Sigmoid colon (tissue), 7 donors: ENCODE data around the gene IL23R. TPM values are rescaled to one million over a fixed set of nuclear protein-coding genes. Genes with fewer than 3 reads are reported as not detected.
"Not testable (repeated sequence)": the region's sequence is repeated elsewhere in the genome, so short reads cannot be mapped to it uniquely, and the experiment has no call there.

ENCODE experiments used
- DNase-seq: peaks from one replicate; pipeline ENCODE4 v3.0.0-alpha.2; 2019
- H3K27ac ChIP-seq, 4 donors: fragments of 200-600 bp; sonication (generic); one replicate each; pipeline ENCODE4 v1.5.1; 2016 to 2019; ENCODE audit warnings: mild to moderate bottlenecking in 1 of 4
- H3K27me3 ChIP-seq, 3 donors: fragments of 200-600 bp; sonication (generic); one replicate each; pipeline ENCODE4 v1.5.1; 2019; ENCODE audit warnings: mild to moderate bottlenecking in 1 of 3
- H3K36me3 ChIP-seq, 4 donors: fragments of 200-600 bp; sonication (generic); one replicate each; pipeline ENCODE4 v1.5.1; 2016 to 2019
- H3K4me1 ChIP-seq, 4 donors: fragments of 200-600 bp; sonication (generic); one replicate each; pipeline ENCODE4 v1.5.1; 2017 to 2019
- H3K4me3 ChIP-seq, 4 donors: fragments of 200-600 bp; sonication (generic); one replicate each; pipeline ENCODE4 v1.5.1; 2017 to 2019; ENCODE audit warnings: mild to moderate bottlenecking in 2 of 4, moderate library complexity in 1 of 4
- H3K9me3 ChIP-seq, 4 donors: fragments of 200-600 bp in 3 of 4; sonication (generic) in 3 of 4; one replicate each; pipeline versions ENCODE4 v1.5.1 to v1.6.1; 2013 to 2019
- EP300 ChIP-seq, 4 donors: sonication (generic); formaldehyde crosslinking; IDR thresholded peaks; one replicate each; pipeline ENCODE4 v1.6.1; 2017; ENCODE audit warnings: antibody characterized with exemption in 4 of 4
- POLR2A ChIP-seq, 2 donors: fragments of 450-650 bp; IDR thresholded peaks; one replicate each; pipeline ENCODE4 v1.6.1; 2016; ENCODE audit warnings: antibody characterized with exemption in 2 of 2, mild to moderate bottlenecking in 2 of 2, moderate library complexity in 2 of 2
- POLR2AphosphoS5 ChIP-seq, 4 donors: sonication (generic); formaldehyde crosslinking; IDR thresholded peaks; one replicate each; pipeline ENCODE4 v1.6.1; 2017; ENCODE audit warnings: antibody characterized with exemption in 4 of 4
- WGBS, 2 donors: extraction: QIAGEN DNeasy Blood & Tissue Kit; methylation state at CpG; one replicate each; pipeline ENCODE4 v1.1.7; 2013; 5-methylcytosine and 5-hydroxymethylcytosine counted together
- intact Hi-C: fragments of 100-400 bp; cut with DNase I; formaldehyde crosslinking; loops from one replicate; pipeline ENCODE4 v1.15.1; 2023
- polyA plus RNA-seq, 3 donors: library from polyadenylated mRNA; stranded (reverse); fragments of 200-250 nt; gene quantifications; one replicate each; pipeline ENCODE4 v1.2.3, GENCODE V29; 2013
- total RNA-seq, 4 donors: library from RNA; depleted of rRNA; stranded (reverse); fragments of >200 nt; gene quantifications; one replicate each; pipeline ENCODE4 v1.1.0, GENCODE V29; 2016
- TF ChIP-seq, protein P1 (sequence below), 4 experiments: fragments of 450-650 bp in 3 of 4; fragments of 200-600 bp in 1 of 4; IDR thresholded peaks; one replicate each; pipeline ENCODE4 v1.5.1; 2016 to 2019; ENCODE audit warnings: antibody characterized with exemption in 4 of 4, mild to moderate bottlenecking in 3 of 4, moderate library complexity in 2 of 4
- donor health status: healthy with polysubstance abuse.
- donor health status: Bipolar disorder and iron deficiency.
- donor health status: healthy.

Gene IL23R
- total and polyA plus RNA-seq, 7 donors: 0.58 to 0.69 (median 0.60) TPM; not detected in 4

DNA sequence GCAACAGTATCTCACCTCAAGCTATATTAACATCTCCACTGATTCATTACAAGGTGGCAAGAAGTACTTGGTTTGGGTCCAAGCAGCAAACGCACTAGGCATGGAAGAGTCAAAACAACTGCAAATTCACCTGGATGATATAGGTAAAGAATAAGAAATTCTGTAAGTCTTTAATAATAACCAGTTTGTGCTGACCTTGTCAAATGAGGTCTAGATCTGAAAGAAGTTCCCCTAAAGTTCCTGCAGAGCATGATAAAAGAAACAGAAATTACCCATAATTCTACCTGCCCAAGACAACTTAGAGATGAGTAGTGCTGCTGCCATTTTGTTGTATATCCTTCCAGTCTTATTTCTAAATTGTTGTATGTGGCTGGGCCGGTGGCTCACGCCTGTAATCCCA lies 34.5 kb downstream of the IL23R start:
- intact Hi-C loops: no loop called here
- no peaks in the 10 kb centered on the region for H3K36me3 ChIP-seq
- no peaks in the 10 kb centered on the region for H3K9me3 ChIP-seq
- 95 to 97% methylated on average over 3 of the region's 3 CpGs for WGBS, 2 donors
- no peak overlapping the region for H3K27ac ChIP-seq
- no peaks in the 10 kb centered on the region for H3K27me3 ChIP-seq
- no peak for TF ChIP-seq POLR2A (IDR thresholded peaks at IDR 0.05)
- TF ChIP-seq, protein P1, sequence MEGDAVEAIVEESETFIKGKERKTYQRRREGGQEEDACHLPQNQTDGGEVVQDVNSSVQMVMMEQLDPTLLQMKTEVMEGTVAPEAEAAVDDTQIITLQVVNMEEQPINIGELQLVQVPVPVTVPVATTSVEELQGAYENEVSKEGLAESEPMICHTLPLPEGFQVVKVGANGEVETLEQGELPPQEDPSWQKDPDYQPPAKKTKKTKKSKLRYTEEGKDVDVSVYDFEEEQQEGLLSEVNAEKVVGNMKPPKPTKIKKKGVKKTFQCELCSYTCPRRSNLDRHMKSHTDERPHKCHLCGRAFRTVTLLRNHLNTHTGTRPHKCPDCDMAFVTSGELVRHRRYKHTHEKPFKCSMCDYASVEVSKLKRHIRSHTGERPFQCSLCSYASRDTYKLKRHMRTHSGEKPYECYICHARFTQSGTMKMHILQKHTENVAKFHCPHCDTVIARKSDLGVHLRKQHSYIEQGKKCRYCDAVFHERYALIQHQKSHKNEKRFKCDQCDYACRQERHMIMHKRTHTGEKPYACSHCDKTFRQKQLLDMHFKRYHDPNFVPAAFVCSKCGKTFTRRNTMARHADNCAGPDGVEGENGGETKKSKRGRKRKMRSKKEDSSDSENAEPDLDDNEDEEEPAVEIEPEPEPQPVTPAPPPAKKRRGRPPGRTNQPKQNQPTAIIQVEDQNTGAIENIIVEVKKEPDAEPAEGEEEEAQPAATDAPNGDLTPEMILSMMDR (IDR thresholded peaks at IDR 0.05): no peak
- no peak for TF ChIP-seq POLR2AphosphoS5 (IDR thresholded peaks at IDR 0.05)
- TF ChIP-seq EP300 (IDR thresholded peaks at IDR 0.05): no peak
- H3K4me1 ChIP-seq: no peaks in the 10 kb centered on the region
- no peak for DNase-seq
- H3K4me3 ChIP-seq: no peak overlapping the region

GRCh38 chr1:67201891-67202290 lies 35.6 kb downstream of the IL23R start:
- intact Hi-C loops: no loop called here
- Histone ChIP-seq H3K4me3 (no peak overlapping the region), H3K36me3 (no peaks in the 10 kb centered on the region), H3K4me1 (no peaks in the 10 kb centered on the region), H3K27me3 (no peaks in the 10 kb centered on the region), H3K27ac (no peak overlapping the region), H3K9me3 (no peaks in the 10 kb centered on the region)
- no peak for TF ChIP-seq POLR2A (IDR thresholded peaks at IDR 0.05)
- TF ChIP-seq EP300 (IDR thresholded peaks at IDR 0.05): no peak
- TF ChIP-seq, protein P1 (IDR thresholded peaks at IDR 0.05): no peak
- TF ChIP-seq POLR2AphosphoS5 (IDR thresholded peaks at IDR 0.05): no peak
- WGBS, 2 donors: 91 to 93% methylated on average over 1 of the region's 1 CpG
- DNase-seq: no peak

DNA sequence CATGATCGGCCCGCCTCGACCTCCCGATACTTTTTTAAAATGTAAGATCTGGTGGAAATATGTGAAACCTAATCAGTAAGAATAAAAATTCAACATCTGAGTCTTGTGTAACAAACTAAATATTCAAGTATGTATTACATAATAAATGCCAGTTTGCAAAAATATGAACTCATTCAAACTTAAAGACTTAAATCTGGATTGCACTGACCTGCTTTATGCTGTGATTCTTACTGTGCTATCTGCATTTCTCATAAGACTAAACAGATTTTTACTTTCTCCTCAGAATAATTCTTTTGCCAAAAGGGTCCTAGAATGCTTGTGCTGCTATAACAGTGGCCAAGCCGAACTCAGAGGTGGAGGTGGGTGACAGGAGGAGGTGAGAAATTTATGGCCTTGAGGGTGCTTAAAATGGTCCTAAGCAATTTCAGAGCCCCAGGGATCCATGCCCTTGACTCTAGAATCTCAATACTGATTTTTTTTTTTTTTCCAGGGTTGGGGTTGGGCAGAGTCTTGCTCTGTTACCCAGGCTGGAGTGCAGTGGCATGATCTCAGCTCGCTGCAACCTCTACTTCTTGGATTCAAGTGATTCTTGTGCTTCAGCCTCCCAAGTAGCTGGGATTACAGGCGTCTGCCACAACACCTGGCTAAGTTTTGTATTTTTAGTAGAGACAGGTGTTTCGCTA lies 38.2 kb downstream of the IL23R start:
- Histone ChIP-seq H3K4me1 (no peaks in the 10 kb centered on the region), H3K4me3 (no peak overlapping the region), H3K9me3 (no peaks in the 10 kb centered on the region), H3K27me3 (no peaks in the 10 kb centered on the region), H3K27ac (no peak overlapping the region), H3K36me3 (no peaks in the 10 kb centered on the region)
- intact Hi-C loops: no loop called here
- DNase-seq: no peak
- TF ChIP-seq POLR2A (IDR thresholded peaks at IDR 0.05): no peak
- TF ChIP-seq POLR2AphosphoS5 (IDR thresholded peaks at IDR 0.05): no peak
- WGBS, 2 donors: 69 to 75% methylated on average over 8 of the region's 8 CpGs

- H3K27ac ChIP-seq, H3K27me3 ChIP-seq, H3K36me3 ChIP-seq, DNase-seq, H3K9me3 ChIP-seq, intact Hi-C loops, H3K4me3 ChIP-seq, H3K4me1 ChIP-seq: not testable (repeated sequence)
- WGBS, 2 donors: 93 to 95% methylated on average over 5 of the region's 5 CpGs
These were observed 41.1 kb downstream of the IL23R start for GRCh38 chr1:67207398-67207797.

- intact Hi-C loops: no loop called here
- DNase-seq: no peak
- no peaks in the 10 kb centered on the region for H3K27me3 ChIP-seq
- no peaks in the 10 kb centered on the region for H3K4me1 ChIP-seq
- no peak overlapping the region for H3K27ac ChIP-seq
- H3K9me3 ChIP-seq: no peaks in the 10 kb centered on the region
- WGBS, 2 donors: 63 to 92% methylated on average over 2 of the region's 2 CpGs
- TF ChIP-seq POLR2AphosphoS5 (IDR thresholded peaks at IDR 0.05) (no peak), EP300 (IDR thresholded peaks at IDR 0.05) (no peak), POLR2A (IDR thresholded peaks at IDR 0.05) (no peak)
- TF ChIP-seq, protein P1 (IDR thresholded peaks at IDR 0.05): no peak
- H3K4me3 ChIP-seq: no peak overlapping the region
- H3K36me3 ChIP-seq: no peaks in the 10 kb centered on the region
These were observed 42.0 kb downstream of the IL23R start for GRCh38 chr1:67208217-67208616.

DNA sequence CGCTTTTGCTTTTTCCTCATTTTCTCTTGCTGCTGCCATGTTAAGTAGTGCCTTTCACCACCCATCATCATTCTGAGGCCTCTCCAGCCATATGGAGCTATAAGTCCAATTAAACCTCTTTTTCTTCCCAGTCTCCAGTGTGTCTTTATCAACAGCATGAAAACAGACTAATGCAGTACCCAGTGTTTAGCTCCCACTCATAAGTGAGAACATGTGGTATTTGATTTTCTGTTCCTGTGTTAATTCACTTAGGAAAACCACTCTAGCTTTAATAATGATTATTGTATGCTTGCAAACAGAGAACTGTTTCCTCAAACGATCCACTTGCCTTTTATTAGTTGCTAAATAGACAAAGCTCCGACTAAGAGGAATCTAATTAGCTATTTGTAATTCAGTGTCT lies 43.3 kb downstream of the IL23R start:
- no peak for DNase-seq
- no peak overlapping the region for H3K4me3 ChIP-seq
- no peaks in the 10 kb centered on the region for H3K4me1 ChIP-seq
- no peak for TF ChIP-seq POLR2A (IDR thresholded peaks at IDR 0.05)
- TF ChIP-seq, protein P1 (IDR thresholded peaks at IDR 0.05): no peak
- no peak for TF ChIP-seq EP300 (IDR thresholded peaks at IDR 0.05)
- TF ChIP-seq POLR2AphosphoS5 (IDR thresholded peaks at IDR 0.05): no peak
- intact Hi-C loops: no loop called here
- no peaks in the 10 kb centered on the region for H3K27me3 ChIP-seq
- no peaks in the 10 kb centered on the region for H3K36me3 ChIP-seq
- no peaks in the 10 kb centered on the region for H3K9me3 ChIP-seq
- no peak overlapping the region for H3K27ac ChIP-seq
- WGBS, 2 donors: 71 to 88% methylated on average over 3 of the region's 3 CpGs
